Measurements from ENCODE around the gene DGKE.
A peak's percentile ranks its signal among the peaks of the same experiment; 100 is the strongest.

Gene DGKE

GRCh38 chr17:56885312-56885657, 51.3 kb downstream of the DGKE start:
- no peak for TF ChIP-seq CTCF (IDR thresholded peaks at IDR 0.05)

GRCh38 chr17:56886288-56886731, 52.4 kb downstream of the DGKE start:
- TF ChIP-seq CTCF (IDR thresholded peaks at IDR 0.05): no peak

- no peak for TF ChIP-seq CTCF (IDR thresholded peaks at IDR 0.05)
These were observed 53.2 kb downstream of the DGKE start for GRCh38 chr17:56887105-56887504.

- no peak for TF ChIP-seq CTCF (IDR thresholded peaks at IDR 0.05)
These were observed 53.9 kb downstream of the DGKE start for GRCh38 chr17:56887552-56888467.

- TF ChIP-seq CTCF (IDR thresholded peaks at IDR 0.05): no peak
These were observed 56.4 kb downstream of the DGKE start for GRCh38 chr17:56890390-56890789.

- TF ChIP-seq CTCF (IDR thresholded peaks at IDR 0.05): no peak
These were observed 57.1 kb downstream of the DGKE start for GRCh38 chr17:56890906-56891674.

GRCh38 chr17:56891751-56892150, 57.8 kb downstream of the DGKE start:
- peak; percentile 33; the same call in 1 of the 2 replicates for TF ChIP-seq CTCF (IDR thresholded peaks at IDR 0.05)
